Kidney (tissue), 14 donors: ENCODE measurements around the gene ZNF565. TPM values are rescaled to one million over a fixed set of nuclear protein-coding genes. Genes with fewer than 3 reads are reported as not detected.
A peak's percentile ranks its signal among the peaks of the same experiment; 100 is the strongest.

Experiments used
- DNase-seq, 5 donors: peaks; one replicate each; pipeline ENCODE4 v3.0.0-alpha.2; 2013 to 2020
- FAIRE-seq: peaks from 2 replicates; lab custom pipeline; 2012; peaks lifted over from hg19 to GRCh38; lab: Jason Lieb, UNC
- H3K27ac ChIP-seq, 2 donors: one replicate each; pipeline ENCODE4 v1.7.0; 2013; ENCODE audit warnings: low read depth in 2 of 2, low read length in 2 of 2, inconsistent platforms in 1 of 2
- H3K27me3 ChIP-seq: one replicate; pipeline ENCODE4 v1.7.1; 2013; ENCODE audit warnings: low read length, inconsistent platforms; ENCODE audit not compliant: control insufficient read depth, insufficient read depth
- H3K36me3 ChIP-seq, 3 donors: one replicate each; pipeline versions ENCODE4 v1.7.0 to v1.7.1; 2013; ENCODE audit warnings: low read length in 3 of 3, control low read depth in 1 of 3, inconsistent platforms in 1 of 3; ENCODE audit not compliant: insufficient read depth in 3 of 3, control insufficient read depth in 2 of 3
- H3K4me1 ChIP-seq, 3 donors: one replicate each; pipeline versions ENCODE4 v1.7.0 to v1.7.1; 2013; ENCODE audit warnings: low read length in 3 of 3, inconsistent platforms in 1 of 3, low read depth in 1 of 3; ENCODE audit not compliant: control insufficient read depth in 2 of 3, insufficient read depth in 2 of 3
- H3K4me3 ChIP-seq, 3 donors: one replicate each; pipeline versions ENCODE4 v1.7.0 to v1.8.1; 2013; ENCODE audit warnings: low read length in 3 of 3, control low read depth in 1 of 3, inconsistent platforms in 1 of 3
- H3K9ac ChIP-seq, 3 donors: one replicate each; pipeline versions ENCODE4 v1.7.0 to v1.7.1; 2013; ENCODE audit warnings: low read length in 3 of 3, control low read depth in 1 of 3, inconsistent platforms in 1 of 3
- H3K9me3 ChIP-seq, 3 donors: one replicate each; pipeline versions ENCODE4 v1.7.0 to v1.7.1; 2013; ENCODE audit warnings: low read length in 3 of 3, control low read depth in 1 of 3, inconsistent platforms in 1 of 3; ENCODE audit not compliant: control insufficient read depth in 2 of 3, insufficient read depth in 1 of 3
- CTCF ChIP-seq: IDR thresholded peaks from 3 replicates; pipeline ENCODE4 v1.5.1; 2012; ENCODE audit warnings: mild to moderate bottlenecking, moderate library complexity, borderline replicate concordance; ENCODE audit not compliant: insufficient read depth; ENCODE audit errors: extremely low read depth
- intact Hi-C: fragments of 100-400 bp; cut with DNase I; formaldehyde crosslinking; loops from one replicate; pipeline ENCODE4 v1.11.1; 2022
- polyA plus RNA-seq: library from polyadenylated mRNA; stranded (reverse); fragments of 350-450 nt; fragmentation: Illumina TruSeq; extraction: RNeasy Lipid Tissue Mini Kit (QIAGEN cat#74804); gene quantifications from one replicate; pipeline ENCODE4 v1.2.3, GENCODE V29; 2014; ENCODE audit warnings: low read depth, low replicate concordance; ENCODE audit not compliant: insufficient read depth
- total RNA-seq: library from RNA; stranded (reverse); fragmentation: NEBNext Ultra II Directional; extraction: Animal tissue kit (Norgen Biotek cat#: 25700); gene quantifications from one replicate; pipeline ENCODE4 v1.2.1, GENCODE V29; 2021
- donor health status: control.
- donor health status: control.
- donor health status: control.
- donor health status: control.
- donor health status: control.
- donor health status: DM: yes; HTN: yes; CAD: no.
- donor health status: Normal renal cell carcinoma (clear cell type).

The ZNF565 gene
- total and polyA plus RNA-seq, 2 donors from 2014 or later: 1.5 to 4.6 TPM

- no peak overlapping the region for H3K27ac ChIP-seq
- no peak for TF ChIP-seq CTCF
- peaks cover 0 to 2% (median 0%) of the 10 kb centered on the region in 3 donors for H3K36me3 ChIP-seq
- H3K4me1 ChIP-seq: no peaks in the 10 kb centered on the region
- no peaks in the 10 kb centered on the region for H3K9me3 ChIP-seq
- no peaks in the 10 kb centered on the region for H3K27me3 ChIP-seq
- no peak overlapping the region for H3K4me3 ChIP-seq
- intact Hi-C loops: no loop called here
- H3K9ac ChIP-seq: no peak overlapping the region
- FAIRE-seq: no peak
- no peak for DNase-seq
Observed at GRCh38 chr19:36160821-36161596, 53.5 kb downstream of the ZNF565 start.

GRCh38 chr19:36153126-36153525 lies 61.3 kb downstream of the ZNF565 start:
- H3K9ac ChIP-seq: no peak overlapping the region
- H3K4me3 ChIP-seq: peak overlapping the region in 1 of 3 donors; percentile 59
- H3K27ac ChIP-seq: peak overlapping the region in 1 of 2 donors; percentile 95
- H3K4me1 ChIP-seq: no peaks in the 10 kb centered on the region
- intact Hi-C loops: no loop called here
- H3K9me3 ChIP-seq: no peaks in the 10 kb centered on the region
- no peaks in the 10 kb centered on the region for H3K27me3 ChIP-seq
- no peak for DNase-seq
- no peak for FAIRE-seq
- peaks cover 0 to 14% (median 3%) of the 10 kb centered on the region in 3 donors for H3K36me3 ChIP-seq
- no peak for TF ChIP-seq CTCF

GRCh38 chr19:36152352-36153091 lies 61.9 kb downstream of the ZNF565 start, which contains the start of gene COX7A1:
Gene COX7A1 (minus strand): TSS chr19:36152447. CDS start chr19:36152407, 40 bp downstream.
- peak within 1 kb of the TSS; percentile 94 to 95 for H3K27ac ChIP-seq
- H3K9ac ChIP-seq: peak within 1 kb of the TSS; percentile 27 to 98 (median 89)
- H3K36me3 ChIP-seq: peaks cover 0 to 18% (median 8%) of the 10 kb centered on the region in 3 donors
- peak within 1 kb of the TSS; percentile 57 to 69 (median 58) for H3K4me3 ChIP-seq
- H3K27me3 ChIP-seq: no peaks in the 10 kb centered on the region
- TF ChIP-seq CTCF: no peak
- H3K9me3 ChIP-seq: no peaks in the 10 kb centered on the region
- FAIRE-seq: no peak
- peak; percentile 53 to 90 (median 68) for DNase-seq
- H3K4me1 ChIP-seq: no peaks in the 10 kb centered on the region
- intact Hi-C loops: no loop called here
